Erythroblast (primary cell): ENCODE results near the gene FLVCR2.
"Not testable (repeated sequence)": the region's sequence is repeated elsewhere in the genome, so short reads cannot be mapped to it uniquely, and the experiment has no call there.

Source experiments
- DNase-seq, 2 experiments: peaks; one replicate each; lab custom pipeline; 2025; lab: John Stamatoyannopoulos, UW
- GATA1 ChIP-seq: IDR thresholded peaks from 2 replicates; pipeline ENCODE4 v1.6.1; 2011; ENCODE audit warnings: low read depth, mild to moderate bottlenecking, control low read depth, low read length, moderate library complexity
- POLR2A ChIP-seq: IDR thresholded peaks from 2 replicates; pipeline ENCODE4 v1.6.1; 2011; ENCODE audit warnings: mild to moderate bottlenecking, low read length

The FLVCR2 gene

DNA sequence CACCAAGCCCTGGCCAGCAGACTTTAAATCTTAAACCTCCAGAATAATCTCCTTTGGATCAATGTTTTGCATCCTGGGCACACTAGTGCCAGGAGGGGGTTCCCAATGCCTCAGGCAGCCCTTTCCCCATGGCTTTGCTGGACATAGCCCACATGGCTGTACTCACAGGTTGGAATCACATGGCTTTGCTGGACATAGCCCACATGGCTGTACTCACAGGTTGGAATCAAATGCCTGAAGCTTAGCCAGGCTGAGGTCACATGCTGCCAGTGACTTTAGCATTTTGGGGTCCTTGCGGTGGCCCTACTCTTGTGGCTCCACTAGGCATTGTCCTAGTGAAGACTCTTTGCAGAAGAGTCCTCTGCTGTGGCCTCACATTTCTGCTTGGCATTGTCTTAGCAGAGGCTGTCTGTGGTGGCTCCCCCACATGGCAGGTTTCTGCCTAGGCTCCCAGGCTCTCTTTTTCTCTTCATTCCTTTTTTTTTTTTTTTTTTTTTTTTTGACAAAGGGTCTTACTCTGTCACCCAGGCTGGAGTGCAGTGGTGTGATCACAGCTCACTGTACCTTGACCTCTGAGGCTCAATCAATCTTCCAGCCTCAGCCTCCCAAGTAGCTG is 13.0 kb downstream of the FLVCR2 start:
- no peak for DNase-seq
- TF ChIP-seq POLR2A (no peak), GATA1 (no peak)

DNA sequence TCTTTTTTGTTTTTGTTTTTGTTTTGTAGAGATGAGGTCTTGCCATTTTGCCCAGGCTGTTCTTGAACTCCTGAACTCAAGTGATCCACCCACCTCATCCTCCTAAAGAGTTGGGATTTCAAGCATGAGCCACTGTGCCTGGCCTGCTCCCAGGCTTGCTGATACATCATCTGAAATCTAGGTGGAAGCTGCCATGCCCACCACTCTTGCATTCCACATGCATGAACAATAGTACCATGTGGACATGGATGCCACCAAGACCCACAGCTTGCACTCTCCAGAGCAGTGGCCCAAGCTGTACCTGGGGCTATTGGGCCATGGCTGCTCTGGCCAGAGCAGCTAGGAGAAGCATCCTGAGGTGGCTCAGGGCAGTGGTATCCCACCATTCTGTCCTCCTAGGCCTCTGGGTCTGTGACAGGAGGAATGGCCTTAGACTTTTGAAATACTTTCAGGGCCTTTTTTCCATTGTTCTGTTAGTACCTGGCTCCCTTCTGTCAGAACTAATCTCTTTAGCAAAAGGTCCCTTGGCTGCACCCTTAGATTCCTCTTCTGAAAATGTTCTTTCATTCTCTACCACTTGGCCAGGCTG is 13.7 kb downstream of the FLVCR2 start:
- no peak for TF ChIP-seq POLR2A
- no peak for TF ChIP-seq GATA1
- no peak for DNase-seq

GRCh38 chr14:75595226-75595625 is 16.8 kb downstream of the FLVCR2 start:
- TF ChIP-seq GATA1, result no peak
- no peak for TF ChIP-seq POLR2A
- DNase-seq, result no peak

DNA sequence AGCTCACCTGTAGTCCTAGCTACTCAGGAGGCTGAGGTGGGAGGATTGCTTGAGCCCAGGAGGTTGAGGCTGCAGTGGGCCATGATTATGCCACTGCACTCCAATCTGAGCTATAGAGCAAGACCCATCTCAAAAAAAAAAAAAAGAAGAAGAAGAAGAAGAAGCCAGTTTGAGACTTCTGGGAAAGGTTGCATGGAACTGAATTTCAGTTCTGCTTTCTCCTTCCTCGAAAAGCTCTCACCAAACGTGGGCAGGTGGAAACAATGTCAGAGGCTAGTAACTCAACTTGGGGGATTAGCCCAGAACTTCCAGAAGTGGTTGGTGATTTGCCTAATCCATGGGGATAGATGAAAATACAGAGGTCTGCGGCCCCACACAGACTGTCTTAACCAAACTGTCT is 18.7 kb downstream of the FLVCR2 start:
- TF ChIP-seq POLR2A, result no peak
- TF ChIP-seq GATA1, result no peak
- DNase-seq, result no peak

DNA sequence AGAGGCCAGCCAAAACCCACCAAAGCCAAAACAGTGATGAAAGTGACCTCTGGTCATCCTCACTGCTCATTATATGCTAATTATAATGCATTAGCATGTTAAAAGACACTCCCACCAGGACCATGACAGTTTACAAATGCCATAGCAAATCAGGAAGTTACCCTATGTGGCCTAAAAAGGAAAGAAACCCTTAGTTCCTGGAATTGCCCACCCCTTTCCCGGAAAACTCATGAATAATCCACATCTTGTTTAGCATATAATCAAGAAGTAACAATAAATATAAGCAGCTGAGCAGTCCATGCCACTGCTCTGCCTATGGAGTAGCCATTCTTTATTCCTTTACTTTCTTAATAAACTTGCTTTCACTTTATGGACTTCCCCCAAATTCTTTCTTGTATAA is 21.7 kb downstream of the FLVCR2 start:
- not testable (repeated sequence) for DNase-seq

GRCh38 chr14:75601061-75601460 is 22.6 kb downstream of the FLVCR2 start:
- not testable (repeated sequence) for DNase-seq

DNA sequence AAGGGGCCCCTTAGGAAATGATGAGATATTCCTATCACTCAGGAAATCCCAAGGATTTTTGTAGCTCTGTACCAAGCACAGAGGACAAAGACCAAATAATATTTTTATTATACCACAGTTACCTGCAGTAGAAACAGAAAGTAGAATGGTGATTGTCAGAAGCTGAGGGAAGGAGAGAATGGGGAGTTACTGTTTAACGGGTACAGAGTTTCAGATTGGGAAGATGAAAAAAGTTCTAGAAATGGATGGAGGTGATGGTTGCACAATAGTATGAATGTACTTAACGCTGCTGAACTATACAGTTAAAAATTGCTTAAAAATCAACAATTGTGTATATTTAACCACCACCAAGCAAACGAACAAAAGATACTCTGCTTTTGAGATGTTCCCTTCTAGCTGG is 24.1 kb downstream of the FLVCR2 start:
- DNase-seq, result no peak
- no peak for TF ChIP-seq POLR2A
- no peak for TF ChIP-seq GATA1

GRCh38 chr14:75604979-75605851 is 26.8 kb downstream of the FLVCR2 start:
- TF ChIP-seq POLR2A, result no peak
- no peak for TF ChIP-seq GATA1
- DNase-seq, result no peak

- no peak for TF ChIP-seq GATA1
- no peak for TF ChIP-seq POLR2A
Measured at GRCh38 chr14:75605916-75606315, 27.5 kb downstream of the FLVCR2 start.

DNA sequence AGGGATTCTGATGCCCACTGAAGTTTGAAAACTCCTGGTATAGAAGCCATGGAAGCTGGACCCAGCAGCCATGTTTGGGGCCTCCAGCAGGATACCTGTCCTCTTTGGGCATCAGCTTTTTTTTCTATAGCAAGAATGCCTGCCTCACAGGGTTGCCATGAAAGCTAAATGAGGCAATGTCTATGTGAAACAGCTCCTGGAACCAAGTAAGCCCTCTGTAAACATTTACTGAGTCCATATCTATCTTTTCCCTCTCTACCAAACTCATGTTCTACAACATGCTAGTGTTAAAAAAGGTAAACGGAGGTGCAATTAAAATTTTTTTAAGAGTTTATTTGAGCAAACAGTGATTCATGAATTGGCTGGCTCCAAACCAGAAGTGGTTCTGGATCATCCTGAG is 28.6 kb downstream of the FLVCR2 start:
- no peak for DNase-seq
- TF ChIP-seq POLR2A, result no peak
- no peak for TF ChIP-seq GATA1

More at GRCh38 chr14:75605916-75606315, 27.5 kb downstream of the FLVCR2 start:
- no peak for DNase-seq

DNA sequence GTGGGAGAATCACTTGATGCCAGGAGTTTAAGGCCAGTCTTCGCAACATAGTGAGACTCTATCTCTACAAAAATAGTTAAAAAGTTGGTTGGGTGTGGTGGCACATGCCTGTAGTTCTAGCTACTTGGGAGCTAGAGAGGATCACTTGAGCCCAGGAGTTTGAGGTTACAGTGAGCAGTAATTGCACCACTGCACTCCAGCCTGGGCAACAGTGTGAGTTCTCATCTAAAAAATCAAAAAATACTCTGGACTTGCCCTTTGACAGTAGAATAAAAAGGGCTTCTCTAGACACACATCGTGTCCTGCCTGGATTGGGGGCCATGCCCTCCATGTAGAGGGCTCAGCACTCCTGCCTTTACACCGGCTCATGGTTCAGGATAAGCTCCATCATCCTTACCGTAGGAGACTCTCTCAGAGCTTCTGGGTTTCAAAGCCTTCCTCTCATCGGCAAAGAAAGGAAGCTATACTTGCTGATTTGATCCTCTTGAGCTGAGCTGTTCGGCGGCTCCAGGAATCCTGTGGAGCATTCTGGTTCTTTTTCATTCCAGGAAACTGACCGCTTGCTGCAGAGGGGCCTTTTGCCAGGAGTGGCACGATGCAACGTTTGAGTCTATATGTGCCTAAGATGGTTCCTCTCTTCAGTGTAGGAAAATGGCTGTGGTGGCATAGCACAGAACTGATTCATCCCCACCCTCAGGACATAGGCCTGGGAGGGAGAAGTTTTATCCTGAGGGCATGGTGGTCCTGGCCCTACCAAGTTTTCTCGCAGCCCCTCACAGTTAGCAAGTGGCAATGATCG is 29.6 kb downstream of the FLVCR2 start:
- DNase-seq, result no peak
- no peak for TF ChIP-seq GATA1
- no peak for TF ChIP-seq POLR2A

- TF ChIP-seq POLR2A (no peak), GATA1 (no peak)
- DNase-seq, result no peak
Measured at GRCh38 chr14:75609116-75609515, 30.7 kb downstream of the FLVCR2 start.

- DNase-seq, result no peak
- no peak for TF ChIP-seq GATA1
- no peak for TF ChIP-seq POLR2A
Measured at GRCh38 chr14:75609606-75610475, 31.4 kb downstream of the FLVCR2 start.
